ENCODE data around the gene BACH2.

BACH2 gene

DNA sequence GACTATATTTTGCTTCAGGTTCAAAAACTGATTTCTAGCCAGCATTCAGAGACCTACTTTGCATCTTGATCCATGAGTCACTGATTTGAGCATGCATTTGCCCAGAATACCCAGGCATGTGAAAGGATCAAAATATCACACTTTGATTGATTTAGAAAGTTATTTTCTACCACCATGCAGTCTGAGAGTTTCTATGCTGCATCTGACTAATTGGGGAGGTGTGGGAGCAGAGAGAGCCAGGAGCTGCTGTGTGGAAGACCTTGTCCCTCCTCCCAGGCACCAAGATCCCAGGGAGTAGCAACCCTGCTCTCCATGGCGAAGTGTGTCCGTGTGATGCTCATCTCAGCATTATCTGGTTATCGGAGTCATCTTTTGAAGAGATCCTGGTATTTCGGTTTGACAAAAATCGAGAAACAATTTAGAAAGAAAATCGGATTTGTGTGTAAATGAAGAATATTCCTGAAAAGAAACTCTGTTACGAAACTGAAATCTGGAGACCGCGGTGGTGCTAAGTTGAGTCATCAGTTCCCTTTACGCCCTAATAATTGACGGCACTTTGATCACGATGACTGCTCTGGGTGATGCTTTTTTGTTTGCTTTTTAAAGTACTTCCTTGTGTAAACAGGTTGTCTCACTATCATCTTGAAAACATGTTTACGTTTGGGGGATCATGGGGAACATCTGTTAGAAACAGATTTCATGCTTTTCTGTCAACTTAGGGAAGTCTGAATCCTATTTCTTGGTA lies 193.4 kb downstream of the BACH2 start:
- no peak for DNase-seq (ENCODE audit: low read depth in 2 of 2, low spot score in 1 of 2)

DNA sequence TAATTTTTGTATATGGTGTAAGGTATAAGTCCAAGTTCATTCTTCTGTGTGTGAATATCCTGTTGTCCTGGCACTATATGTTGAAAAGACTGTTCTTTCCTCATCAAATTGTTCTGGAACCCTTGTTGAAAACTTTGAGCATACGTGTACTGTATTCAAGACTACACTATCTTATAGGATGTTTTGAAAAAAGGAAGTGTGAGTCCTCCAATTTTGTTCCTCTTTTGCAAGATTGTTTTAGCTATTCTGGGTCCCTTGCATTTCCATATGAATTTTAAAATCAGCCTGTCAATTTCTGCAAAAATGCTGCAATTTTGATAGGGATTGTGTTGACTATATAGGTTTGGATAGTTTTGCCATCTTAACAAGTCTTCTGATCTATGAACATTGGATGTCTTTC lies 195.2 kb downstream of the BACH2 start:
- DNase-seq (ENCODE audit: low read depth in 2 of 2, low spot score in 1 of 2), result no peak

DNA sequence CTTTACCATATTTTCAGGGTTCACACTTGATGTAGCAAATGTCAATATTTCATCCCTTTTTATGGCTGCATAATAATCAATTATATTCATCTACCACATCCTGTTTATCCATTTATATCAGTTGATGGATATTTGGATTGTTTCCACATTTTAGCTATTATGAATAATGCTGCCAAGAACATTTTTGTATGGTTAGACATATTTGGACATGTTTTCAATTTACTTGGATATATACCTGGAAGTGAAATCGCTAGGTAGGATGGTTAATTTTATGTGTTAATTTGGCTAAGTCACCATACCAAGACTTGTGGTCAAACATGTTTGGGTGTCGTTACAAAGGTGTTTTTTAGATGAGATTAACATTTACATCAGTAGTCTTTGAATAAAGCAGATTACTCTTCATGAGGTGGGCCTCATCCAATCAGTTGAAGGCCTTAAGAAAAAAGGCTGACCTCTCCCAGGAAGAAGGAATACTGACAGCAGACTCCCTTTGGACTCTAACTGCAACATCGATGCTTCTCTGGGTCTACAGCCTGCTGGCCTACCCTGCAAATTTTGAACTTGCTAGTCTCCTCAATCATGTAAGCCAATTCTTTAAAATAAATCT lies 196.5 kb downstream of the BACH2 start:
- no peak for DNase-seq (ENCODE audit: low read depth in 2 of 2, low spot score in 1 of 2)

DNA sequence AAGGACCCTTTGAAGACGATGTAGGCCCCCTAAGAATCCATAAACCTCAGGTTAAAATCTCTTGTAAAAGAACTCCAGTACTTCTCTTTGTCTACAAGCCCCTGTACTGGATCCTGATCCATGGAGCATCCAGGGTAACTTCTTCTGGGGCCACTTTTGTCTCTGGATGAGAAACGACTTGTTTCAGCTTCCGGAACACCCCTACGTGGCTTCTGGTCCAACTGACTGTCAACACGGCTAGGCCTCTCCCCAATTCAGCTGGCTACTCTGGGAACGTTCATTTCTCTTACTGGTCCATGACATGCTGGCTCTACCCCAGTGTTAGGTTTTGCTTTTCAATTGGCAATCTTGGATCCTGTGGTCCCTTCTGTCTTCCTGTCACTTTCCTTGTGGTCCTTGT lies 198.0 kb downstream of the BACH2 start:
- no peak for DNase-seq (ENCODE audit: low read depth in 2 of 2, low spot score in 1 of 2)

DNA sequence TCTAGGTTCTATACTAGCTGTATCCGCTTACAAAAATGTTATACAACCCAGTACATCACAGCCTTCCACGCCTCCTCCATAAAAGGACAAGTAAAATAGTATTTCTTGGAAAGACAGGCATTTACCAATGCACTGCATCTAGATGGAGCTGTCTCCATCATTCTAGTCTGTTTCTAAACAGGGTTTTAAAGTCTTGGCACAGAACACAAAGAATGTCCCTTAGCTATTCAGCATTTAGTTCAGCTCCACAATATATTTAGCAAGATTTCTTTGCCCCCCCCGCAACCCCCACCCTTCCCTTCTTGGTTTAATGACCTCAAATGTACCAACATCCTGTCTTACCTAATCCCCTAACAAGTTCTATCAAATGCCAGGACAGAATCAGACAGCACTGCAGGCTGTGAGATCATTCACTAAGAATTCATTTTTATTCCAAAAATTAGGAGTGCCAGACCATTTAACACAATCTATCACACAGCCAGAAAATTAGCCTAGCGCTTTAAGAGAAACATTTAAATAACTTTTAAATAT lies 198.6 kb downstream of the BACH2 start:
- no peak for DNase-seq (ENCODE audit: low read depth in 2 of 2, low spot score in 1 of 2)

DNA sequence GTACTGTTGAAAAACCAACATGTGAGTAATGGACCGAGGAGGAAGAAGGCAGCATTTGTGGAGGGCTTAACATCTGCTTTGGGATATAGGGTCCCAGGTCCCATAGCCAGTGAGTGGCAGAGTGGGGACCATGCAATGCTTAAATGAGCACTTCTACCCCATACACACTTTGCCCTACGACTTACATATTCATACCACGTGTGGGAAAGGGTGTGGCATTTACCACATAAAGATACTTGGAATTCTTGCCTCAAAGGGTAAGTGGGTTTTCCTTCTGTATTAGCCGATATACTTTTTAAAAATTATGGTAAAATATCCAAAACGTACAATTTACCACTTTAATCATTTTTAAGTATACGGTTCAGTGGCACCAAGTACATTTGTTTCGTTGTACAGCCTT lies 199.3 kb downstream of the BACH2 start:
- no peak for DNase-seq (ENCODE audit: low read depth in 2 of 2, low spot score in 1 of 2)

DNA sequence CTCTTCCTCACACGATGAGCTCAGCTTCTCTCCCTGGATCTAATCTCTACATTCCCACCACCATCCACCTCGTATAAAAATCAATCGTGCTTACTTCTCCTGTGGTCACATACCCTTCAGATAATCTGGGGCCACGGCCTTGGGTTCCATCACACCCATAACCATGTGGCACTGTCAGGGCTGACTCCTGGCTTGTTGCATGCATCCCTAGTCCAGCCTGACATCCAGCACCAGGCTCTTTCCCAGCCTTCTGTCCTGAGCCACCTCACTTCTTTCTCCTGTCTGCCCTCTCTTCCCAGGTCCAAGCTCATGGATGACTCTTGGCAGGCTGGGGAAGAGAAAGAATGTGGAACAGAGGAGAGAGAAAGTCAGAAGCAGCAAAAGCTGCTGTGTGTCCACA lies 199.8 kb downstream of the BACH2 start:
- DNase-seq (ENCODE audit: low read depth in 2 of 2, low spot score in 1 of 2), result no peak

DNA sequence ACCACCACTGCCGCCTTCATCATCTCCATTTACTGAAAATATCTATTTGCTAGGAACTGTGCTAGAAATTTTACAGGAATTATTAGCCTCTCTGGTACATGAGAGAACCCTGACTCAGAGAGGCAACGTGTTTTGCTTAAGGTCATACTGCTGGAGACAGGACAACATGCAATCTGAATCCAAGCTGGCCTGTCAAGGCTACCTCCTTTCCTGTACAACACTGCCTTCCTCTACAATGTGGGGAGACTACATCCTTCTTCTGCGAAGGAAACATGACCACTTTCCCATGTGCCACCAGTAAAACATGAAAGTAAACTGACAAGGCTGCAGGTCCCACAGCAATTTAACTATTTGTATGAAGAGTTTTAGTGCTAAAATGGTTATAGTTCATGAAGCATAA lies 200.9 kb downstream of the BACH2 start:
- DNase-seq (ENCODE audit: low read depth in 2 of 2, low spot score in 1 of 2), result no peak

DNA sequence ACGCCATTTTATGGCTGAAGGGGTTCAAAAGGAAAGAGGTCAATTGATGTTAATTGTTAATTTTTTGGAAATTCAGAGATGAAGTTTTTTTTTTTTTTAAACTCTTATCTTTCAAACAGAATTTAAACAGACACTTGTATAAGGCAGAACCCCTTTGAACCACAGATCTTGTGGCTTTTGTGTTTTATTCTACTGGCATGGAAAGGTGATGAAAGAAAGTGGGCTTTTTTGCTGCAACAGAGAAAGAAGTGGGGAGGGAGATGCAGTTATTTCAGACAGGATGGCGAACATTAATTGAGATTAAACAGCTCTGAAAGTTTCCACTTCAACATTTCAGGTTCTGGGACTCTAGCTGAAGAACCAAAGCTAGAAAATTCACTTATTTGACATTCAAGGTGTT lies 201.5 kb downstream of the BACH2 start:
- DNase-seq (ENCODE audit: low read depth in 2 of 2, low spot score in 1 of 2), result no peak

DNA sequence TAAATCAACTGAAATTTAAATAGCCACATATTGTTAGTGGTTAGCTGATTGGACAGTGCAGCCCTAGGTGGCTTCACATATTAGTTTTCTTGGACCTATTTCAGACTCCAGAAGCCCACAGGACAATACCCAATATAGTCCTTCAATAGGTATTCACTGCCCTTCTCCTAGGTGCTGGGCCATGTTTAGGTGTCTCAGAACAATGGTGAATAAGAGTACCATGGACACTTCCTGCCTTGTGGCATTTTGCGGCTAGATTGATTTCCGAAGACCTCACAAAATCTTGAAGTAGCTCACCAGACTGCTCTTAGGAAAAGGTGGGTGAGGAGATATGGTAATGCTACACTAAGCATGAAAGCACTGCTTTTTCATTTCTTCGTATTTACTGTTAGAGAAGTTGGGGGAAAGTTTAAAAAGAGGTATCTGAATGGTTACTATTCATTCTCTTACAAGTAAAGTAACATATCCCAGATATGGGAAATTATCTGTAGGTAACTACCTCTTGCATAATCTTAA lies 203.0 kb downstream of the BACH2 start:
- DNase-seq (ENCODE audit: low read depth in 2 of 2, low spot score in 1 of 2), result no peak

DNA sequence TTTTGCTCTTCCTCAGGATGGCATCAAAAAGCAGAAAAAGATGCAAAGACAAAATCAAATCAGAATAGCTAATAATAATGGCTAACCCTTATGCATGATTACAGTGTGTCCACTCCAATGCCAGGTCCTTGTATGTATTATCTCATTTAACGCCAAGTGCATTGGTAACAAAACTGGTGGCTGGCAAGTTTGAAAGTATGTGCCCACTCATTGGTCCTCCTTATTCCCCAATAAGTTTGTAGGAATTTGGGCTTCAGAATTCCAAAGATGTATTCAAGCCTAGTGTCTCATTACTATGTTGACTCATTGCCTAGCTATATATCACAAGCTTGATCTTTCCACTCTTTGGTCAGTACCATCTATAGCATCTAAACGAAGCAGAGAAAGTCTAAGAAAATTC lies 205.8 kb downstream of the BACH2 start:
- DNase-seq (ENCODE audit: low read depth in 2 of 2, low spot score in 1 of 2), result no peak

DNA sequence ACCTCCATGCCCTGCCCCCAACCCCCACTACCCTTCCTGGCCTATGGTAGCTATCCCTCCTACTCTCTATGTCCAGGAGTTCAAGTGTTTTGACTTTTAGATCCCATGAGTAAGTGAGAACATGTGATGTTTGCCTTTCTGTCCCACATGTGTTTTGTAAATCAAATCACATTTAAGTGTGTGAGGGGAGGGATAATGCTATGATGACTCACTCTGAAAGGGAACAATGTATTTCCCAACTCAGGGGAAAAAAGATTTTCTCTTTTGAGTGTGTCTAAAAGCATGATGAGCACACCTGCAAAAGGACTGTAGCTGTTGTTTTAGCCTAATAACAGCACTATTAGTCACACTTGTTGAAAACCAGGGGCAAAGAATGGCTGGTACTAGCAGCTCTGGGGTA lies 208.6 kb downstream of the BACH2 start:
- DNase-seq (ENCODE audit: low read depth in 2 of 2, low spot score in 1 of 2), result no peak

DNA sequence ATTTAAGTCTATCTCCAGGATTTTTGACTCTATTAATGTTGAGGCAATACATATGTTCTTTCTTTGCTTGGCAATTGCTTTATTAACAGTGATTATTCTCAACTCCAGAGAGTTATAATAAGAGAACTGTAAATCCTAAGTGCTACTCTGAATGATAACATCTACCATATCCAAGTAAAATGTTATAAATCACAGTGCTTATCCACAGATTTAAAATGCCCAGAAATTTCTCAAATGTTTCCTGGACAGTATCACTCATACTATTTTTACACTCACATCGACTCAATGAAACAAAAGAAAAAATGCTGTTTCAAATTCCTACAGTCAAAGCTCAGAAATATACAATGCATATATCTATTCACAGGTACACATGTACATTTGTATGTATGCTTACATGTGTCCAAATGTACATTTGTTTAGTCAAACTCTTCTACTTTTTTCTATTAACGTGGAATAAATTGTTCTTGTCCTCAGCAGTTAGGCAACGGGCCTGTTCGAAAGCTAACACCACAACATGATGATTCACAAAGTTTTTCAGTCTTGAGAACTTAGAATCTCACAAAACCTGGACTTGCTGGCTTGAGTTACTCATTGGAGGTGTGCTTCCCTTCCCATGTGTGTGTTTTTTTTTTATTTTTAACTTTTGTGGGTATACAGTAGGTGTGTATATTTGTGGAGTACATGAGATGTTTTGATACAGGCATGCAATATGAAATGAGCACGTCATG lies 209.4 kb downstream of the BACH2 start:
- no peak for DNase-seq (ENCODE audit: low read depth in 2 of 2, low spot score in 1 of 2)

DNA sequence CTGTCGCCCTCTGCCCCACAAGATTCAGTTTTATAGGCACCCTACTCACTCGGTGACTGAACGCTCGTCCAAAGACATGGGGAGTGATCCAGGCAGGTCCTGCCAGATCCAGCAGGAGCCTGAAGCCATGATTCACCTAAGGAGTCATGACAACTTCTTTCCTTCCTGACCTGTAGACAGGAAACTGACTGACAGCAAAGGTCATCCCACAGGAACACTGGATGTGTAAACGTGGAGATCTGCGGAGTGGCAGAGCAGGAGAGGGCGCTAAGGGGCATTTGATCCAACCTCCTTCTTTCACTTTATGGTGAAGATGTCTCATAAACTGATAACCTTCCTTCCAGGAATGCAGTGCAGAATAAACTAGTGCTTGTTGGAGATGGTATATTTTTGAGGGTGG lies 210.1 kb downstream of the BACH2 start:
- DNase-seq (ENCODE audit: low read depth in 2 of 2, low spot score in 1 of 2), result no peak

DNA sequence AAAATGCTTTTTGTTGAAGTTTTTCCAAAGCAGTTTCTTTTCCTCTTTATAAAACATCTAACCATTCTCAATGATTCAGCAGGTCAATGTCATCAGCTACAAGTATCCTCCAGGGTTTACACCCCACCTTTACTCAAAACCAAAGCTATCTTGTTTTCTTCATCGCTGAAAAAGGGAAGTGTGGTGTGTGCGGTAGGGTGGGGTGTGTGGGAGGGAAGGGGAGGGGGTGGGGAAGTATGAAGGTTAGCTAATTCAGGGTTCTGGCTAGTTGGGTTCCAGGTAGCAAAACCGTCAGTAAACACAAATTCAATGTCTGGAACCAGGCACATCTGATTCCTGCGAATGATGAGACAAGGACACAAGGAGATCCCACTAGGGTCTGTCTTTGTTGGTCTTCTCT lies 212.8 kb downstream of the BACH2 start:
- DNase-seq (ENCODE audit: low read depth in 2 of 2, low spot score in 1 of 2), result no peak

DNA sequence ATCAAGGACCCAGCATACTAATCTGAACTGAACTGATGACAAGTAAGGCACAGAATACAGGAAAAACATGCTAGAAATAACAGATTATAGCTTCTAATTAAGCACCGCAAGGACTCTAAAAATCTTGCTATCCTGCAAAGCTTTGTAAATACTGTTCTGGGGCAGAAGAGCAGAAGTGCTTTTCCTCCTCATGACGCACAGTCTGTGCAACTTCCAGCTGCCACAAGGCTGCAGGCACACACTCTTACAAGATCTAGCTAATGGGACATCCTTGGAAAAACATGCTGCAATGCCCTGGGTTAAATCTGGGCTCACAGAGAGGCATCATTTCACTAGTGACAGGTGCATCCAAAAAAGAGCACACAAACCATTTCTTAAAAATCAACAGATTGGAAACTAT lies 213.8 kb downstream of the BACH2 start:
- no peak for DNase-seq (ENCODE audit: low read depth in 2 of 2, low spot score in 1 of 2)

DNA sequence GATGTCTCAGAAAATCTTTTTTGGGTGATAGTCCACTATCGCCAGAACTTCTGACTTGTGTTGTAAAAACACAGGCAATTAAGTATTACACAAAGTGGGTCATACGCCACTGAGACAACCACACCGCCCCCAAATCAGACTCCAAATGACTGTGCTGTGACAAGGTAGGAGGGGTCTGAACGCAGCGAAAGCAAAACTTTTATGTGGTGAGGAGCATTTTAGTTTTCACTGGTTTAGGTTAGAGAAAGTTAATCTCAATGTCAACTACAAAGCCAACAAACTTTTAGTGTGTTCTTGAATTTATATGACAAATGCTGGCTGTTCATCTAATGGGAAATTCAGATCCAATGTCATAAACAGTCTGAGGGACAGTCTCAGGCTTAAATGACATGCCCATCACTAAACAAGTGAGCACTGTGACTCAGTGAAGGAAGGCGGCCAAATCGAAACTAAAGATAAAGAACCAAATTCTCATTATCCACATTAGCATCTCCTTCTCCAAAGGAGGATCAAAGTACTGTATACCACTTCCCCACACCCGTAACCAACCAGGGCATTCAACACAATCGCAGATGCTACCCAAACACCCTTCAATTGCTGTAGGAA lies 215.7 kb downstream of the BACH2 start:
- peak; percentile 16 to 31 for DNase-seq (ENCODE audit: low read depth in 2 of 2, low spot score in 1 of 2)

DNA sequence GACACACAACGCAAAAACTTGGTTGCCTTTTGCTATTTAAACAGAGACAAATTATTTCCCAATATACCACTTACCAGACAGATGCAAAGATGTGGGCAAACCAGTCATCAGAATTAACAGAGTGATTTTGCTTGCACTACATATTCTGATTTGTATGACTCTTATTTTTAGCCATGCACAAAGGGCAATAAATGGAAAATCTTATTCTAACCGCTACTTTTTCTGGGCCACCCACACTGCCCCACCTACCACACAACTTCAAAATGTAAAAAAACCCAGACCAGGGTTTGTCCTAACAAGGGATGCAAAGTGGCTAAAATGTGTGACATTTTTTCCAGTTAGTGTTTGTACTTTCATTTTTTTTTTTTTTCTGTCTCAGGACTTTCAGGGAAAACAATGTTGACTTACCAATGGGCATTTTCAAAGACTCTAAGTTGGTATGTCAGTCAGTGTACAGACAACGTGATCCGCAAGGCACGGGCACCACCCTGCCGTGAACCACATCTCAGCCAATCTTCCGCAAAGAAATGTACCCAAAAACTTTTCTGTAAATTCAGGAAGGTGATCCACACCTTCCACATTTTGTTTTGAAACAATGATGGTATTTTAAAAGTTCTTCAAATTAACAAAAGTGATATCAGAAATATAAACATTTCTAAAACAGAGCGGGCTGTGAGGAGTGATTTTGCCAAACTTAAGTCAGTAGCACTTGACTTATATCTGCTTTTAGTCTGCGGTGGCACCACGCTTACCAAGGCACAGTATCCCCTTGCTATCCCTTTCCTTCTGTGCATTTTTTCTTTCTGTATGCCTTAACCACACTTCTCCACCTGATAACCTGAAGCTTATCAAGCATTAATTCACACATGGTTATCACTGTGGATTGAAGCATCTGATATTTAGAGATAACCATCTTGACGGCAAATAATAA lies 216.8 kb downstream of the BACH2 start:
- DNase-seq (ENCODE audit: low read depth in 2 of 2, low spot score in 1 of 2), result no peak

DNA sequence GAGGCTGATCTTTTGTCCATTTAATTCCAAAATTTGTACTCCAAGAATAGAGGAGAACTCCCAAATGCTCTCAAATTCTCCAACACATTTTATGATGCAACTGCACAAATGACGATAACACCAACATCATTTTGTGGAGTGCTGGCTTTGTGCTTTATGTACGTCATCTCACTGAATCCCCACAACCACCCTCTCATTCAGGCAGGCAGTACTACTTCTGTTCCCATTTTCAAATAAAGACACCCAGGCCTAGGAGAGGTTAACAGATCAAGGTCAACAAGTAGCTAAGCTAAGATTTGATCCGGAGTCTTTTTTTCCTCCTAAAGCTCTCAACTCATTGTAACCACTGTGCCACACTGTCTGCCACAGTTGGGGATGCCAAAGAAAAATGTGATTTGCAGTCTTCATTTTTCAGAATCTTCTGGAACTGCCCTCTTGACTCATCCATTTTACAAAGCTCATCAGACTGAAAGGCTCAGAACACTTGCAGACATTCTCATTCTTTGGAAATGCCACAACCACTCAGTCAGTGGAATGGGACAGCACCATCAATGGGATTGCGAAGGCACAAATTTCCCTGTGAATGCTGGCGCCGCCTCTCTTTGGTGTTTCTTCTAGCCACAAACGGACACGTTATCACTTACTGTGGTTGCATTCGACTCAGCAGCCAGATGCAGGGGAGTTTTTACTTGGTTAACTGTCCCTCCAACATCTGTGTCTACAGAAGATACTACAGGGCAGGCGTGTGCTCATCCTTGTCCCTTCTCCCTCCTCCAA lies 217.9 kb downstream of the BACH2 start:
- DNase-seq (ENCODE audit: low read depth in 2 of 2, low spot score in 1 of 2), result no peak

All from stimulated activated CD8-positive, alpha-beta memory T cell treated with anti-CD3 and anti-CD28 coated beads, Interleukin-4, amount 100 ng/mL, for 1 hour (primary cell).